ENCODE data around the gene JCHAIN.

GRCh38 chr4:70657326-70657725 lies 9.0 kb downstream of the JCHAIN start:
- TF ChIP-seq YY1 (IDR thresholded peaks at IDR 0.05; ENCODE audit: insufficient read depth, insufficient read length) (no peak), SUZ12 (IDR thresholded peaks at IDR 0.05; ENCODE audit: extremely low read depth, insufficient read depth, insufficient read length) (no peak)
